GM20431 (cell line): Measurements from ENCODE around the gene UMODL1.

Experiments used
- in situ Hi-C: fragments of 300-500 bp; cut with MseI, MboI; formaldehyde crosslinking; loops from one replicate; pipeline ENCODE4 v1.15.0; 2020; ENCODE audit warnings: low sequenced_read_pairs; ENCODE audit not compliant: unreplicated experiment

The UMODL1 gene

GRCh38 chr21:42093186-42093585 lies 22.1 kb downstream of the UMODL1 start:
- in situ Hi-C loops, result no loop called here

GRCh38 chr21:42093991-42094421 lies 22.9 kb downstream of the UMODL1 start:
- in situ Hi-C loops, result no loop called here

- in situ Hi-C loops, result no loop called here
Observed at GRCh38 chr21:42094811-42095210, 23.7 kb downstream of the UMODL1 start.

- in situ Hi-C loops, result no loop called here
Observed at GRCh38 chr21:42095581-42095980, 24.5 kb downstream of the UMODL1 start.

- in situ Hi-C loops, result no loop called here
Observed at GRCh38 chr21:42096566-42096965, 25.4 kb downstream of the UMODL1 start.

- in situ Hi-C loops, result no loop called here
Observed at GRCh38 chr21:42097274-42097673, 26.2 kb downstream of the UMODL1 start.

- in situ Hi-C loops, result no loop called here
Observed at GRCh38 chr21:42097860-42098454, 26.8 kb downstream of the UMODL1 start.

GRCh38 chr21:42098957-42099505 lies 27.9 kb downstream of the UMODL1 start:
- in situ Hi-C loops, result no loop called here

- in situ Hi-C loops, result no loop called here
Observed at GRCh38 chr21:42101246-42101645, 30.1 kb downstream of the UMODL1 start.

GRCh38 chr21:42102076-42102475 lies 31.0 kb downstream of the UMODL1 start:
- in situ Hi-C loops, result no loop called here

GRCh38 chr21:42102526-42102925 lies 31.4 kb downstream of the UMODL1 start:
- in situ Hi-C loops, result no loop called here

- in situ Hi-C loops, result no loop called here
Observed at GRCh38 chr21:42102991-42103390, 31.9 kb downstream of the UMODL1 start.

GRCh38 chr21:42103843-42104242 lies 32.7 kb downstream of the UMODL1 start:
- in situ Hi-C loops, result no loop called here

GRCh38 chr21:42105476-42106315 lies 34.6 kb downstream of the UMODL1 start:
- in situ Hi-C loops, result no loop called here

GRCh38 chr21:42106425-42106824 lies 35.3 kb downstream of the UMODL1 start:
- in situ Hi-C loops, result no loop called here

- in situ Hi-C loops, result no loop called here
Observed at GRCh38 chr21:42107177-42107880, 36.2 kb downstream of the UMODL1 start.

- in situ Hi-C loops, result no loop called here
Observed at GRCh38 chr21:42107881-42108553, 36.9 kb downstream of the UMODL1 start.

- in situ Hi-C loops, result no loop called here
Observed at GRCh38 chr21:42108554-42109340, 37.6 kb downstream of the UMODL1 start.

- in situ Hi-C loops, result no loop called here
Observed at GRCh38 chr21:42109473-42109872, 38.4 kb downstream of the UMODL1 start.
